Measurements from ENCODE around the gene G3BP1. TPM values are rescaled to one million over a fixed set of nuclear protein-coding genes. Genes with fewer than 3 reads are reported as not detected.
A peak's percentile ranks its signal among the peaks of the same experiment; 100 is the strongest.

The G3BP1 gene
- total and polyA plus RNA-seq, 3 donors from 2014 or later: 112 to 115 (median 112) TPM

DNA sequence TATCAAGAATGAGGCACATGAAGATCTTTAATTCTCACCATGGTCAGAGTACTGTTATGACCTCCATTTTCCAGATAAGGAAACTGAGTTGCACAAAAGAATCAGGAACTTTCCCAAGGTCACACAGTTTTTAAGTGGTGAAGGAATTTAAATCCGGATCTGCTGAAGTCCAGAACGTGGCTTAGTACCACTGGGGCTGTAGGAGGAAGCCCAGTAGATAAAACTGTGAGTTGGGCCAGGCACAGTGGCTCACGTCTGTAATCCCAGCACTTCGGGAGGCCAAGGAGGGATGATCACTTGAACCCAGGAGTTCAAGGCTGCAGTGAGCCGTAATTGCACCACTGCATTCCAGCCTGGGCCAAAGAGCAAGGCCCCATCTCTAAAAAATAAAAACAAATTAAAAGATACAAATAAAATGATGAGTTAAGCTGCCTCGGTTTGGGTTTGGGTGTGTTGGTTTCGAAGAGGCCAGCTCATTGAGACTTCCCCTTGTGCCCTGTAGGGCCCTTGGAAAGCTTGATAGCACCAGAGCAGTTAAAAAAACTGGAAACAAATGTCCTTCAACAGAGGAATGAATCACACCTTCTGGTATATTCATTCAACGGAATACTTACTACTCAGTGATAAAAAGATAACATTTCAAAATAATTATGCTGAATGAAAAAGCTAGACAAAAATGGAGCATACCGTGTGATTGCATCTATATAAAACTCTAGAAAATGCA is 33.5 kb upstream of the G3BP1 start:
- Histone ChIP-seq H3K36me3 (ENCODE audit: low read depth, missing control alignments) (no peaks in the 10 kb centered on the region), H3K27me3 (no peaks in the 10 kb centered on the region), H3K27ac (peak overlapping the region; percentile 21 to 71), H3K4me3 (no peak overlapping the region), H3K9me3 (no peaks in the 10 kb centered on the region), H3K4me1 (peaks cover 50% of the 10 kb centered on the region)
- peak; percentile 40 for DNase-seq
- WGBS, 2 donors: 31 to 39% methylated on average over 8 to 9 of the region's 9 CpGs
- intact Hi-C loops (cut with DNase I; ENCODE audit: low total_unique reads): no loop called here
- TF ChIP-seq POLR2A (IDR thresholded peaks at IDR 0.05): no peak
- TF ChIP-seq, protein P1, sequence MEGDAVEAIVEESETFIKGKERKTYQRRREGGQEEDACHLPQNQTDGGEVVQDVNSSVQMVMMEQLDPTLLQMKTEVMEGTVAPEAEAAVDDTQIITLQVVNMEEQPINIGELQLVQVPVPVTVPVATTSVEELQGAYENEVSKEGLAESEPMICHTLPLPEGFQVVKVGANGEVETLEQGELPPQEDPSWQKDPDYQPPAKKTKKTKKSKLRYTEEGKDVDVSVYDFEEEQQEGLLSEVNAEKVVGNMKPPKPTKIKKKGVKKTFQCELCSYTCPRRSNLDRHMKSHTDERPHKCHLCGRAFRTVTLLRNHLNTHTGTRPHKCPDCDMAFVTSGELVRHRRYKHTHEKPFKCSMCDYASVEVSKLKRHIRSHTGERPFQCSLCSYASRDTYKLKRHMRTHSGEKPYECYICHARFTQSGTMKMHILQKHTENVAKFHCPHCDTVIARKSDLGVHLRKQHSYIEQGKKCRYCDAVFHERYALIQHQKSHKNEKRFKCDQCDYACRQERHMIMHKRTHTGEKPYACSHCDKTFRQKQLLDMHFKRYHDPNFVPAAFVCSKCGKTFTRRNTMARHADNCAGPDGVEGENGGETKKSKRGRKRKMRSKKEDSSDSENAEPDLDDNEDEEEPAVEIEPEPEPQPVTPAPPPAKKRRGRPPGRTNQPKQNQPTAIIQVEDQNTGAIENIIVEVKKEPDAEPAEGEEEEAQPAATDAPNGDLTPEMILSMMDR (IDR thresholded peaks at IDR 0.05): no peak

DNA sequence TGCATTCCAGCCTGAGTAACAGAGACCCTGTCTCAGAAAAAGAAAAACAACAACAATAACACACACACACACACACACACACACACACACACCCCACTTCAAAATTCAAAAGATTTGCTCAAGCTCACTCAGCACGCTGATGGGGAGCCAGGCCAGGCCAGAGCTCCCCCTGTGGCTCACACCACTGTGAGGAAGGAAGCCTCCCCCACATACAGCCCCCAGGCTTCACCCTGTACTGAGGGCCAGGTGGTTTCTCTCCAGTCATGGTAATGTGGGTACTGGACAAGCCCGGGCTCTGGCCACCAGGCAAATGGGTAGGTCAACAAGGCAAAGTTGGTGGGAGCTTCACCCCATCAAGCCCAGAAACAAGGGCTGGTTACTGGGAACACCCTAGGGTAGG is 32.4 kb upstream of the G3BP1 start:
- Histone ChIP-seq H3K27me3 (no peaks in the 10 kb centered on the region), H3K36me3 (ENCODE audit: low read depth, missing control alignments) (no peaks in the 10 kb centered on the region), H3K4me1 (peaks cover 50% of the 10 kb centered on the region), H3K9me3 (no peaks in the 10 kb centered on the region), H3K4me3 (no peak overlapping the region), H3K27ac (peak overlapping the region in 1 of 2 donors; percentile 31)
- intact Hi-C loops (cut with DNase I; ENCODE audit: low total_unique reads): no loop called here
- TF ChIP-seq, protein P1 (IDR thresholded peaks at IDR 0.05): no peak
- WGBS, 2 donors: 34 to 67% methylated on average over 1 to 2 of the region's 2 CpGs
- DNase-seq: no peak

DNA sequence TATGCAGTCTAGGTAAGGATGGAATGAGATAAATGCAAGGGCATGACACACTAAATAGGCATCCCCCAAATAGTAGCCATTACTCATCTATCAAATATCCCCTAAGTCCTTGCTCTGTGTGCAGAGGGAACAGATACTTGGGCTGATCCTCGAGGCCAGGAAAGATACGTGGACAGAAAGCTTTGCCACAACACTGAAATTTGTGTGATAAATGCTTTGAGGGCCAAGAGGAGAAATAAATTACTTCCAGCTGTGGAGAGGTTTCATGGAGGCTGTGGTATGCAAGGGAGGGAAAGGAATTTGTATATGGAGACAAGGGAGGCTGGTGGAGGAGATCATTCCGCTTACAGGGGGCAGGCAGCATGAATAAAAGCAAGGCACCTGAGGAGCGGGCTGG is 31.8 kb upstream of the G3BP1 start:
- 22 to 29% methylated on average over 4 of the region's 4 CpGs for WGBS, 2 donors
- no peaks in the 10 kb centered on the region for H3K27me3 ChIP-seq
- H3K36me3 ChIP-seq (ENCODE audit: low read depth, missing control alignments): no peaks in the 10 kb centered on the region
- peaks cover 50% of the 10 kb centered on the region for H3K4me1 ChIP-seq
- no peaks in the 10 kb centered on the region for H3K9me3 ChIP-seq
- no peak for DNase-seq
- H3K4me3 ChIP-seq: no peak overlapping the region
- TF ChIP-seq, protein P1 (IDR thresholded peaks at IDR 0.05): no peak
- TF ChIP-seq POLR2A (IDR thresholded peaks at IDR 0.05): no peak
- intact Hi-C loops (cut with DNase I; ENCODE audit: low total_unique reads): loop anchor here (5.0 kb wide), 1 partner anchor 83 kb away; no protein-coding TSS in a partner anchor
- H3K27ac ChIP-seq: peak overlapping the region in 1 of 2 donors; percentile 31

DNA sequence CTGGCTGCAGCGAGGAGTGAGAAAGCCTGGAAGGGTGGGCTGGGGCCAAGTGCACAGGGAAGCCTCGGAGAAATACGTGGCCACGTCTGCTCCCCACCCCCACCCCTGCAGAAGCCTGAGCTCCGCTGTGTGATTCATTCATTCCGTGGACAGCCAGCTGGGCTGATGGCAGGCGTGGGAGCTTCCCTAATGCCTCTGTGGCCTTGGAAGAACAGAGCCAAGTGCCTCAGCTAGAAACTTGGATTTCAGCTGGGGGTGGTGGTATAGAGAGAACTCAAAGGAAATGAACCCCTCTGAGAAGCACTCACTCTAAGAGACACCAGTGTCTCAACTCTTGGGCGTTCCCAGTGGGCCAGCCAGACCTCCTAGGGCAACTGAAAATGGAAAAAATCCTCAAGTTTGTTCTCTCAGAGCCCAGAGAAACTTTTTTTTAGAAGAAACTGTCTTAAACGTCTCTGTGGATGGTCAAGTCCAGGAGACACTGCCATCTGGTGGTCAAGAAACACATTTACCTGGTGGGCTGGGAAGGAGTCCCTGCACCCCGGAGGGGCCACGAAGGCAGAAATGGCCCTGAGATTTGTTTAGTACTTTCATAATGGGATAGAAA is 31.3 kb upstream of the G3BP1 start:
- no peak overlapping the region for H3K4me3 ChIP-seq
- 10% methylated on average over 10 to 11 of the region's 11 CpGs for WGBS, 2 donors

More for the DNA sequence above, 31.3 kb upstream of the G3BP1 start:
- no peaks in the 10 kb centered on the region for H3K36me3 ChIP-seq (ENCODE audit: low read depth, missing control alignments)
- DNase-seq: peak; percentile 91
- no peaks in the 10 kb centered on the region for H3K9me3 ChIP-seq
- H3K4me1 ChIP-seq: peaks cover 50% of the 10 kb centered on the region
- intact Hi-C loops (cut with DNase I; ENCODE audit: low total_unique reads): loop anchor here (5.0 kb wide), 1 partner anchor 83 kb away; no protein-coding TSS in a partner anchor
- no peaks in the 10 kb centered on the region for H3K27me3 ChIP-seq
- TF ChIP-seq, protein P1 (IDR thresholded peaks at IDR 0.05): peak; percentile 95 to 99 (median 96)
- no peak for TF ChIP-seq POLR2A (IDR thresholded peaks at IDR 0.05)
- H3K27ac ChIP-seq: peak overlapping the region; percentile 31 to 47
